ENCODE measurements around the gene ASXL1.
"Not testable (repeated sequence)": the region's sequence is repeated elsewhere in the genome, so short reads cannot be mapped to it uniquely, and the experiment has no call there.

The ASXL1 gene

GRCh38 chr20:32465092-32465900 is 107.2 kb downstream of the ASXL1 start:
- H3K36me3 ChIP-seq (ENCODE audit: insufficient read depth), result no peaks in the 10 kb centered on the region
- no peaks in the 10 kb centered on the region for H4K20me1 ChIP-seq (ENCODE audit: insufficient read depth)
- H3K9ac ChIP-seq, result no peak overlapping the region
- H3K27ac ChIP-seq, result no peak overlapping the region
- H3K4me3 ChIP-seq (IDR thresholded peaks at IDR 0.05; ENCODE audit: insufficient read depth, low read depth, low read length), result no peak overlapping the region
- H3K4me2 ChIP-seq, result no peak overlapping the region
- no peak for TF ChIP-seq CTCF (conservative IDR thresholded peaks at IDR 0.05; ENCODE audit: low read depth, low read length)
- H3K4me1 ChIP-seq (ENCODE audit: low read depth, poor library complexity, severe bottlenecking), result no peaks in the 10 kb centered on the region
- H3K79me2 ChIP-seq (ENCODE audit: insufficient read depth, low read depth), result no peaks in the 10 kb centered on the region
- no peak overlapping the region for H2AFZ ChIP-seq (ENCODE audit: low read depth)
- no peaks in the 10 kb centered on the region for H3K27me3 ChIP-seq (ENCODE audit: insufficient read depth, low read depth)

GRCh38 chr20:32465901-32466675 is 108.0 kb downstream of the ASXL1 start:
- not testable (repeated sequence) for H4K20me1 ChIP-seq (ENCODE audit: insufficient read depth); H3K79me2 ChIP-seq (ENCODE audit: insufficient read depth, low read depth); H3K4me2 ChIP-seq; H3K36me3 ChIP-seq (ENCODE audit: insufficient read depth); H3K4me3 ChIP-seq (IDR thresholded peaks at IDR 0.05; ENCODE audit: insufficient read depth, low read depth, low read length); H3K27ac ChIP-seq; H3K4me1 ChIP-seq (ENCODE audit: low read depth, poor library complexity, severe bottlenecking); H2AFZ ChIP-seq (ENCODE audit: low read depth); H3K9ac ChIP-seq; H3K27me3 ChIP-seq (ENCODE audit: insufficient read depth, low read depth)

DNA sequence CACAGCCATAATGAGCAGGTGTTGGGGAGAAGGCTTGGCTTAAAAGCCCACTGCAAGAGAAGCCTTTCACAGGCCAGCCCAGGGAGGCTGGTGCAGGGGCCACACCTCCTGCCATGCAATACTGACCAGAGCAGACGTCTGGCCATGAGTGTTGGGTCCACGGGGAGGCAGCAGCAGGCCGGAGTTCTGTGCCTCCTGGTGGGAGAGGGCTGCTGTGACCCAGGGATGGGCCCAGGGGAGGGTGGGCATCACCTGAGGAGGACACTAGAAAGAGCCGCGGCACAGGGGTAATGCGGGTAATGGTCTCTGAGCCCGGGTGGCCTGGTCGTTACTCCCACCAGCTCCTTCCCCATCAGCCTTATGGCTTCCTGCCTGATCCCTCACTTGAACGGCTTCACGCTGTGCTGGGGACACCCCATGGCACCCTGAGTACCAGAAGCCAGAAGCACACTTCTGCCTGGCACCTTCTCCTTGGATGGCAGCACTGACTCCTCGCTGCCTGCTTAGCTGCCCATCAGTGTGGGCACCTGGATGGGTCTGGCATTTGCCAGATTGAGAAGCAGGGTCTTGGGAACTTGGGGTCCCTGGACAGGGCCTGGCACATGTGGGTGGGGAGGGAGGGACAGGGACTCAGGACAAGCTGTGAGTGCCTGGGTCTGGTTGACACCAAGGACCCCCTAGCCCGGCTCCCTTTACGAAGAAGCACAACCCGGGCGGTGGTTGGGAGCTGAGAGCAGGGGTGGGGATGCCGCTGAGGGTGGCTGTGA is 108.8 kb downstream of the ASXL1 start:
- Histone ChIP-seq H3K79me2 (ENCODE audit: insufficient read depth, low read depth) (no peaks in the 10 kb centered on the region), H3K27ac (no peak overlapping the region), H3K36me3 (ENCODE audit: insufficient read depth) (no peaks in the 10 kb centered on the region), H3K27me3 (ENCODE audit: insufficient read depth, low read depth) (no peaks in the 10 kb centered on the region), H2AFZ (ENCODE audit: low read depth) (no peak overlapping the region), H3K9ac (no peak overlapping the region), H4K20me1 (ENCODE audit: insufficient read depth) (no peaks in the 10 kb centered on the region), H3K4me3 (IDR thresholded peaks at IDR 0.05; ENCODE audit: insufficient read depth, low read depth, low read length) (no peak overlapping the region), H3K4me2 (no peak overlapping the region), H3K4me1 (ENCODE audit: low read depth, poor library complexity, severe bottlenecking) (no peaks in the 10 kb centered on the region)
- no peak for TF ChIP-seq CTCF (conservative IDR thresholded peaks at IDR 0.05; ENCODE audit: low read depth, low read length)

DNA sequence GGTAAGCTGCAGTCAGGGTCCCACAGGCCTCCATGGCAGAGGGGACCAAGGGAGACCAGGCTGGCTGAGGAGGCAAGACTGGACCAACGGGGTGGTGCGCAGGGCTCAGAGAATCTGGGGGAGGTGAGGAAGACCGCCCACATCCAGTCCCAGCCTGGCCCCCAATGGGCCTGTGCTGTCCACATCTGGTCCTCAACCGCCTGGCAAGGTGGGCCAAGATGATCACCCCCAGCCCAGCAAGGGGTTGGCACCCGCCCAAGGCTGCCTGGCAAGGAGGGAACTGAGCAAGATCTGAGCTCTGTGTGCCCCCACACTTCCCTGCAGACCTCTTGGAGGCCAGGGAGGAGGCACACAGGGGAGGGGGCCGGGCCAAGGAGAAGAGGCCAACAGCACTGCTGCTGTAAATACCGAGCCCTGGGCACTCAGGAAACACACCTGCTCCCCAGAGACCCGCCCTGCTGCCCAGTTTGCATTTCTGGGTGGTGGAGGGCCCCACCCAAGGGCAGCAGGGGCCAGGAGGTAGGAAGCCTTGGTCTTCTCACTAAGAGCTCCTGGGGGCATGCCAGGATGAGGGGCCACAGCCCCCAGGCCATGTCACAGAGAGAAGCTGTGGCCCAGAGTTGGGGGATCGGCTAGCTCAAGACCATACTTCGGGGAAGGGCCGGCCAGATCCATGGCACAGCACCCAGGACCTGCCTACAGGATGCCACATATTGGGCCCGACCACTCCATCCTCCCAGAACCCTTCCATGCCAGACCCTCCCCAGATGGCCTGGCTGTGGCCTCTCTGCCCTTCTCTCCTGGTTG is 109.6 kb downstream of the ASXL1 start:
- Histone ChIP-seq H3K27me3 (ENCODE audit: insufficient read depth, low read depth) (no peaks in the 10 kb centered on the region), H4K20me1 (ENCODE audit: insufficient read depth) (no peaks in the 10 kb centered on the region), H3K4me2 (no peak overlapping the region), H3K36me3 (ENCODE audit: insufficient read depth) (no peaks in the 10 kb centered on the region), H3K4me1 (ENCODE audit: low read depth, poor library complexity, severe bottlenecking) (no peaks in the 10 kb centered on the region), H3K79me2 (ENCODE audit: insufficient read depth, low read depth) (no peaks in the 10 kb centered on the region), H3K27ac (no peak overlapping the region), H3K4me3 (IDR thresholded peaks at IDR 0.05; ENCODE audit: insufficient read depth, low read depth, low read length) (no peak overlapping the region), H3K9ac (no peak overlapping the region), H2AFZ (ENCODE audit: low read depth) (no peak overlapping the region)
- no peak for TF ChIP-seq CTCF (conservative IDR thresholded peaks at IDR 0.05; ENCODE audit: low read depth, low read length)
